Fibroblast of lung (primary cell): Measurements from ENCODE around the gene MUC3A. TPM values are rescaled to one million over a fixed set of nuclear protein-coding genes. Genes with fewer than 3 reads are reported as not detected.
A peak's percentile ranks its signal among the peaks of the same experiment; 100 is the strongest.

Experiments used
- DNase-seq, 2 donors: peaks; one replicate each; pipeline versions ENCODE4 v3.0.0 to v3.0.0-alpha.2; 2010; ENCODE audit warnings: low read depth in 2 of 2
- H2AFZ ChIP-seq: 2 replicates; pipeline ENCODE4 v1.5.1; 2012; ENCODE audit warnings: low read length, control low read depth, inconsistent platforms
- H3K27ac ChIP-seq: 2 replicates; pipeline ENCODE4 v1.5.1; 2011; ENCODE audit warnings: low read length, control low read depth; ENCODE audit not compliant: insufficient read depth
- H3K27me3 ChIP-seq: 2 replicates; pipeline ENCODE4 v1.5.1; 2011; ENCODE audit warnings: mild to moderate bottlenecking, low read length; ENCODE audit not compliant: control insufficient read depth, insufficient read depth
- H3K36me3 ChIP-seq: 2 replicates; pipeline ENCODE4 v1.5.1; 2011; ENCODE audit warnings: low read length; ENCODE audit not compliant: control insufficient read depth, insufficient read depth
- H3K4me1 ChIP-seq: 2 replicates; pipeline ENCODE4 v1.5.1; 2011; ENCODE audit warnings: low read length; ENCODE audit not compliant: control insufficient read depth, insufficient read depth; ENCODE audit errors: extremely low read depth
- H3K4me2 ChIP-seq: 2 replicates; pipeline ENCODE4 v1.5.1; 2011; ENCODE audit warnings: low read length, control low read depth; ENCODE audit not compliant: insufficient read depth; ENCODE audit errors: extremely low read depth
- H3K4me3 ChIP-seq, 4 experiments: fragments of 200-600 bp in 1 of 4; sonication (generic) in 1 of 4; replicated peaks in 1 of 4; 2 replicates each; pipeline ENCODE4 v1.5.1; 2011 to 2016; ENCODE audit warnings: low read length in 4 of 4, low read depth in 3 of 4, mild to moderate bottlenecking in 3 of 4, control low read depth in 2 of 4, inconsistent platforms in 1 of 4, mixed read lengths in 1 of 4; ENCODE audit not compliant: insufficient read depth in 1 of 4; ENCODE audit errors: control extremely low read depth in 1 of 4
- H3K79me2 ChIP-seq: 2 replicates; pipeline ENCODE4 v1.5.1; 2012; ENCODE audit warnings: mild to moderate bottlenecking, low read length, inconsistent platforms; ENCODE audit not compliant: control insufficient read depth, insufficient read depth
- H3K9ac ChIP-seq: 2 replicates; pipeline ENCODE4 v1.5.1; 2011; ENCODE audit warnings: mild to moderate bottlenecking, low read length, control low read depth; ENCODE audit not compliant: insufficient read depth
- H3K9me3 ChIP-seq: 2 replicates; pipeline ENCODE4 v1.5.1; 2012; ENCODE audit warnings: low read depth, low read length; ENCODE audit not compliant: control insufficient read depth, insufficient read depth
- H4K20me1 ChIP-seq: 2 replicates; pipeline ENCODE4 v1.5.1; 2011; ENCODE audit warnings: low read length; ENCODE audit not compliant: control insufficient read depth, insufficient read depth; ENCODE audit errors: extremely low read depth
- EZH2 ChIP-seq: IDR thresholded peaks from 2 replicates; pipeline ENCODE4 v1.5.1; 2012; ENCODE audit warnings: low read length, control low read depth, mild to moderate bottlenecking; ENCODE audit errors: missing control alignments
- polyA plus RNA-seq, 2 donors: library from polyadenylated mRNA; depleted of rRNA in 1 of 2; stranded (reverse) in 1 of 2; unstranded in 1 of 2; fragments of >200 nt; gene quantifications; 2 replicates each; pipeline ENCODE4 v1.2.1, GENCODE V29; 2011 to 2012; ENCODE audit warnings: missing spikeins in 1 of 2
- total RNA-seq: library from RNA; depleted of rRNA; stranded (reverse); fragments of >200 nt; gene quantifications from 2 replicates; pipeline ENCODE4 v1.2.1, GENCODE V29; 2014
- TF ChIP-seq, protein P1 (sequence below), 2 donors: IDR thresholded peaks in 1 of 2; conservative IDR thresholded peaks in 1 of 2; 1 replicate in 1 of 2; 2 replicates in 1 of 2; pipeline ENCODE4 v1.5.1; 2011 to 2012; ENCODE audit warnings: low read length in 2 of 2, control low read depth in 1 of 2, inconsistent platforms in 1 of 2, low read depth in 1 of 2, mild to moderate bottlenecking in 1 of 2

Gene MUC3A
- total and polyA plus RNA-seq, 2 donors (not counting 1 experiment from before 2014, with no cell fraction given), result not detected

DNA sequence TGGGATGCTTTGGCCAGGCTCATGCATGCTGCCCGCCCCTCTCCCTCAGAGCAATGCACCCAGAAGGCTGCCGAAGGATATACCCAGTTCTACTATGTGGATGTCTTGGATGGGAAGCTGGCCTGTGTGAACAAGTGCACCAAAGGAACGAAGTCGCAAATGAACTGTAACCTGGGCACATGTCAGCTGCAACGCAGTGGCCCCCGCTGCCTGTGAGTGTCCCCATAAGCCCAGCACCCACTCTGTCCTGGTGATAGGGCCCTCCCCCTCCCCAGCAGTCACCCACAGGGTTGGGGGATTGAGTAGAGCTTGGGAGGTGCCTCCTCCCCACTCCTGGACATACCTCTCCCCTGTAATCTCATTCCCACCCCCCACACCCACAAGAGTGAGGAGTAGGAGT lies 63.6 kb downstream of the MUC3A start:
- Histone ChIP-seq H3K9ac (no peak overlapping the region), H3K27me3 (no peaks in the 10 kb centered on the region), H3K9me3 (no peaks in the 10 kb centered on the region), H4K20me1 (no peaks in the 10 kb centered on the region), H3K27ac (no peak overlapping the region), H3K4me2 (no peak overlapping the region), H3K4me3 (no peak overlapping the region), H3K36me3 (no peaks in the 10 kb centered on the region), H3K79me2 (no peaks in the 10 kb centered on the region), H3K4me1 (no peaks in the 10 kb centered on the region), H2AFZ (no peak overlapping the region)
- no peak for DNase-seq
- TF ChIP-seq, protein P1, sequence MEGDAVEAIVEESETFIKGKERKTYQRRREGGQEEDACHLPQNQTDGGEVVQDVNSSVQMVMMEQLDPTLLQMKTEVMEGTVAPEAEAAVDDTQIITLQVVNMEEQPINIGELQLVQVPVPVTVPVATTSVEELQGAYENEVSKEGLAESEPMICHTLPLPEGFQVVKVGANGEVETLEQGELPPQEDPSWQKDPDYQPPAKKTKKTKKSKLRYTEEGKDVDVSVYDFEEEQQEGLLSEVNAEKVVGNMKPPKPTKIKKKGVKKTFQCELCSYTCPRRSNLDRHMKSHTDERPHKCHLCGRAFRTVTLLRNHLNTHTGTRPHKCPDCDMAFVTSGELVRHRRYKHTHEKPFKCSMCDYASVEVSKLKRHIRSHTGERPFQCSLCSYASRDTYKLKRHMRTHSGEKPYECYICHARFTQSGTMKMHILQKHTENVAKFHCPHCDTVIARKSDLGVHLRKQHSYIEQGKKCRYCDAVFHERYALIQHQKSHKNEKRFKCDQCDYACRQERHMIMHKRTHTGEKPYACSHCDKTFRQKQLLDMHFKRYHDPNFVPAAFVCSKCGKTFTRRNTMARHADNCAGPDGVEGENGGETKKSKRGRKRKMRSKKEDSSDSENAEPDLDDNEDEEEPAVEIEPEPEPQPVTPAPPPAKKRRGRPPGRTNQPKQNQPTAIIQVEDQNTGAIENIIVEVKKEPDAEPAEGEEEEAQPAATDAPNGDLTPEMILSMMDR (conservative IDR thresholded peaks at IDR 0.05 in 1 of 2, IDR thresholded peaks at IDR 0.05 in 1 of 2; ENCODE audit: low read depth in 1 of 2, low read length in 2 of 2), result no peak
- TF ChIP-seq EZH2, result no peak

DNA sequence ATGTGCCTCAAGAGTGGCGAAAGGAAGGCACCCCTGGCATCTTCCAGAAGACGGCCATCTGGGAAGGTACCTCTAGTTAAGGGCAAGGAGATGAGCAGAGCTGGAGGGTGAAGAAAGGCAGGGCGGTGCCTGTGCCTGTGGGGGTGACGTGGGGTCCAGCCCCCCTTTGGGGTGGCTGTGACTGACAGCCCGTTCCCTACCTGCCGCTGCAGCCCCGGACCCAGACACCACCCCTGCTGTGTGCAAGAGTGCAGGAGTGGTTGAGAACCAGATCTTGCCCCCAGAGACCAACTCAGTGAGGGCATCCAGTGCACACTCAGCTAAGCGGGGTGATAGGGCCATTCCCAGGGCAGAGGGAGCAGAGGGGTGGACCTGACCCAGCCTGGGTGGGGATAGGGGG lies 66.3 kb downstream of the MUC3A start:
- no peak for DNase-seq
- TF ChIP-seq, protein P1 (conservative IDR thresholded peaks at IDR 0.05 in 1 of 2, IDR thresholded peaks at IDR 0.05 in 1 of 2; ENCODE audit: low read depth in 1 of 2, low read length in 2 of 2), result no peak
- no peak for TF ChIP-seq EZH2
- H3K27me3 ChIP-seq, result no peaks in the 10 kb centered on the region

DNA sequence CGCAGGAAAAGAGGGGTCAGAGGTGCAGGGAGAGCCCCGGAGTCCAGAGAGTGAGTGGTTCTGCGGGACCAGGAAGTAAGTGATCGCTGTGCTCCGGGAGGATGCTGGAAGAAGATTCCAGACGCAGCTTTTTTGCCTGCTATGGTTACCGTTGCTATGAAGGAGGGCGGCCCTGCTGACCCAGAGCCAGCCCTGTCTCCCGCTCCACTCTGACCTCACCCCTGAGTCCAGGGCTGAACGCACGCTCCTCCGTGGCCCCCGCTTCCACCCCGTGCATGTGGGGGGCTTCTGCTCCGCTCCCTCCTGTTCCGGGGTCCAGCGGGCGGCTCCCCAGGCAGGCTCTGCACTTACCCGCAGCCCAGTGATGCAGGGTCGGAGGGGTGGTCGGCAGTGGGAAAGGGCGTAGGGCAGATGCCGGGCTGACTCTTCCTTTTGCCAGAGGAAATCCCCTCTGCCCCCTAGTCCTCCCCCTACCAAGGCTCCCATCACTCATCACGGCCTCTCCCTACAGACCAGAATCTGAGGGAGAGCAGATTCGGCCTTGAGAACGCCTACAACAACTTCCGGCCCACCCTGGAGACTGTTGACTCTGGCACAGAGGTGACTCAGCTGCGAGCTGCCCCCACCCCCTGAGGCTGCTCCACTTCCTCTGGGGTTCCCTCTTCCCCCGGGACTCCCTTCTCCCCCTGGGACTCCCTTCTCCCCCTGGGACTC lies 67.9 kb downstream of the MUC3A start:
- Histone ChIP-seq H3K4me1 (no peaks in the 10 kb centered on the region), H3K9me3 (no peaks in the 10 kb centered on the region), H4K20me1 (no peaks in the 10 kb centered on the region), H3K36me3 (no peaks in the 10 kb centered on the region), H3K4me2 (peak overlapping the region; percentile 94), H2AFZ (peak overlapping the region; percentile 57), H3K4me3 (peak overlapping the region; percentile 37 to 68 (median 53)), H3K27me3 (no peaks in the 10 kb centered on the region), H3K79me2 (no peaks in the 10 kb centered on the region), H3K27ac (peak overlapping the region; percentile 97), H3K9ac (peak overlapping the region; percentile 96)
- no peak for TF ChIP-seq EZH2
- TF ChIP-seq, protein P1 (conservative IDR thresholded peaks at IDR 0.05 in 1 of 2, IDR thresholded peaks at IDR 0.05 in 1 of 2; ENCODE audit: low read depth in 1 of 2, low read length in 2 of 2), result no peak
- DNase-seq, result peak; percentile 79 to 80

More for the DNA sequence above, 66.3 kb downstream of the MUC3A start:
- Histone ChIP-seq H3K4me1 (no peaks in the 10 kb centered on the region), H3K4me2 (no peak overlapping the region), H2AFZ (no peak overlapping the region), H3K9me3 (no peaks in the 10 kb centered on the region), H3K9ac (no peak overlapping the region), H3K27ac (no peak overlapping the region), H4K20me1 (no peaks in the 10 kb centered on the region), H3K79me2 (no peaks in the 10 kb centered on the region), H3K36me3 (no peaks in the 10 kb centered on the region), H3K4me3 (no peak overlapping the region)

Other genes starting within 250 kb of the MUC3A start
- gene POP7, start 243.4 kb upstream of the MUC3A start, total RNA-seq, result 31.1 and 31.9 TPM in 2 replicates
- gene POP7, start 243.4 kb upstream of the MUC3A start, polyA plus RNA-seq, result 19.4 and 22.9 TPM in 2 replicates
- not detected in 2 replicates for gene EPO, start 229.1 kb upstream of the MUC3A start, total RNA-seq
- gene EPO, start 229.1 kb upstream of the MUC3A start, polyA plus RNA-seq, result not detected in 2 replicates
- not detected in 2 replicates for gene ZAN, start 215.9 kb upstream of the MUC3A start, total RNA-seq
- gene ZAN, start 215.9 kb upstream of the MUC3A start, polyA plus RNA-seq, result not detected in 2 replicates
- gene EPHB4, start 122.0 kb upstream of the MUC3A start, total RNA-seq, result 75.8 and 98.8 TPM in 2 replicates
- 28.5 and 36.0 TPM in 2 replicates for gene EPHB4, start 122.0 kb upstream of the MUC3A start, polyA plus RNA-seq
- gene SLC12A9, start 96.8 kb upstream of the MUC3A start, total RNA-seq, result 13.4 and 18.5 TPM in 2 replicates
- 6.6 and 7.1 TPM in 2 replicates for gene SLC12A9, start 96.8 kb upstream of the MUC3A start, polyA plus RNA-seq
- 61.9 and 96.1 TPM in 2 replicates for gene TRIP6, start 82.1 kb upstream of the MUC3A start, total RNA-seq
- 76.2 and 89.8 TPM in 2 replicates for gene TRIP6, start 82.1 kb upstream of the MUC3A start, polyA plus RNA-seq
- gene SRRT, start 74.4 kb upstream of the MUC3A start, total RNA-seq, result 29.3 and 32.0 TPM in 2 replicates
- 33.7 and 56.9 TPM in 2 replicates for gene SRRT, start 74.4 kb upstream of the MUC3A start, polyA plus RNA-seq
- 4.0 and 7.7 TPM in 2 replicates for gene UFSP1, start 59.8 kb upstream of the MUC3A start, total RNA-seq
- gene UFSP1, start 59.8 kb upstream of the MUC3A start, polyA plus RNA-seq, result 0.53 and 1.1 TPM in 2 replicates
- under 0.01 and 0.26 TPM in 2 replicates for gene ACHE, start 53.6 kb upstream of the MUC3A start, total RNA-seq
- gene ACHE, start 53.6 kb upstream of the MUC3A start, polyA plus RNA-seq, result 0.07 and 0.11 TPM in 2 replicates
- gene MUC12, start 20.0 kb downstream of the MUC3A start, total RNA-seq, result 0.50 and 0.51 TPM in 2 replicates
- gene MUC12, start 20.0 kb downstream of the MUC3A start, polyA plus RNA-seq, result 0.95 and 1.6 TPM in 2 replicates
- not detected in 2 replicates for gene MUC17, start 70.5 kb downstream of the MUC3A start, total RNA-seq
- not detected in 2 replicates for gene MUC17, start 70.5 kb downstream of the MUC3A start, polyA plus RNA-seq
- gene TRIM56, start 135.9 kb downstream of the MUC3A start, total RNA-seq, result 21.8 and 27.6 TPM in 2 replicates
- gene TRIM56, start 135.9 kb downstream of the MUC3A start, polyA plus RNA-seq, result 4.7 and 6.0 TPM in 2 replicates
- 41.3 and 167 TPM in 2 replicates for gene SERPINE1, start 177.6 kb downstream of the MUC3A start, total RNA-seq
- gene SERPINE1, start 177.6 kb downstream of the MUC3A start, polyA plus RNA-seq, result 679 and 1,153 TPM in 2 replicates
- gene AP1S1, start 204.9 kb downstream of the MUC3A start, total RNA-seq, result 127 and 139 TPM in 2 replicates
- 128 and 185 TPM in 2 replicates for gene AP1S1, start 204.9 kb downstream of the MUC3A start, polyA plus RNA-seq
- 0.26 and 0.66 TPM in 2 replicates for gene VGF, start 216.0 kb downstream of the MUC3A start, total RNA-seq
- gene VGF, start 216.0 kb downstream of the MUC3A start, polyA plus RNA-seq, result 0.14 TPM in 1 of 2 replicates, not detected in the other
- not detected in 2 replicates for gene NAT16, start 230.8 kb downstream of the MUC3A start, total RNA-seq
- not detected in 2 replicates for gene NAT16, start 230.8 kb downstream of the MUC3A start, polyA plus RNA-seq